Embryonic facial prominence (tissue), 1 donor: ENCODE results near the gene HPS4.

Experiments used
- DNase-seq: peaks from one replicate; pipeline ENCODE4 v3.0.0-alpha.2; 2016; ENCODE audit errors: extremely low spot score

HPS4 gene

GRCh38 chr22:26499188-26499703 lies 15.7 kb upstream of the HPS4 start:
- DNase-seq, result no peak

GRCh38 chr22:26496456-26496855 lies 12.9 kb upstream of the HPS4 start:
- DNase-seq, result no peak

GRCh38 chr22:26494506-26494905 lies 10.9 kb upstream of the HPS4 start:
- no peak for DNase-seq

GRCh38 chr22:26492220-26492619 lies 8.6 kb upstream of the HPS4 start:
- no peak for DNase-seq

- no peak for DNase-seq
Measured at GRCh38 chr22:26489447-26490036, 6.0 kb upstream of the HPS4 start.

GRCh38 chr22:26487996-26488395 lies 4.4 kb upstream of the HPS4 start:
- DNase-seq, result no peak

GRCh38 chr22:26486394-26486793 lies 2.8 kb upstream of the HPS4 start:
- no peak for DNase-seq

- no peak for DNase-seq
Measured at GRCh38 chr22:26485806-26486390, 2.3 kb upstream of the HPS4 start.

GRCh38 chr22:26485013-26485412 lies 1.4 kb upstream of the HPS4 start:
- DNase-seq, result no peak

- no peak for DNase-seq
Measured at GRCh38 chr22:26484360-26484706, 750 bp upstream of the HPS4 start.

GRCh38 chr22:26483043-26483438 lies 542 bp downstream of the HPS4 start:
- no peak for DNase-seq

GRCh38 chr22:26482161-26482560 lies 1.4 kb downstream of the HPS4 start:
- no peak for DNase-seq

GRCh38 chr22:26481694-26482093 lies 1.9 kb downstream of the HPS4 start:
- DNase-seq, result no peak

GRCh38 chr22:26481112-26481693 lies 2.4 kb downstream of the HPS4 start:
- DNase-seq, result no peak

GRCh38 chr22:26480611-26480932 lies 3.0 kb downstream of the HPS4 start:
- DNase-seq, result no peak

GRCh38 chr22:26479792-26480610 lies 3.6 kb downstream of the HPS4 start:
- DNase-seq, result no peak

GRCh38 chr22:26479043-26479791 lies 4.4 kb downstream of the HPS4 start:
- DNase-seq, result no peak

- no peak for DNase-seq
Measured at GRCh38 chr22:26477341-26477731, 6.2 kb downstream of the HPS4 start.

GRCh38 chr22:26476705-26477340 lies 6.8 kb downstream of the HPS4 start:
- no peak for DNase-seq

- DNase-seq, result no peak
Measured at GRCh38 chr22:26474682-26475081, 8.9 kb downstream of the HPS4 start.

- no peak for DNase-seq
Measured at GRCh38 chr22:26471522-26471921, 12.1 kb downstream of the HPS4 start.

- DNase-seq, result no peak
Measured at GRCh38 chr22:26470807-26471206, 12.8 kb downstream of the HPS4 start.
